Esophagus muscularis mucosa (tissue), 4 donors: Measurements from ENCODE around the gene OGFOD2. TPM values are rescaled to one million over a fixed set of nuclear protein-coding genes. Genes with fewer than 3 reads are reported as not detected.
A peak's percentile ranks its signal among the peaks of the same experiment; 100 is the strongest.

Experiments
- DNase-seq: peaks from one replicate; pipeline ENCODE4 v3.0.0-alpha.2; 2017; ENCODE audit errors: extremely low spot score
- H3K27ac ChIP-seq, 4 donors: fragments of 200-600 bp; sonication (generic); replicated peaks in 1 of 4; 1 replicate in 3 of 4; 2 replicates in 1 of 4; pipeline ENCODE4 v1.5.1; 2016 to 2019; ENCODE audit warnings: mild to moderate bottlenecking in 1 of 4
- H3K27me3 ChIP-seq, 4 donors: fragments of 200-600 bp; sonication (generic); one replicate each; pipeline versions ENCODE4 v1.5.1 to v1.6.0; 2016 to 2019
- H3K36me3 ChIP-seq, 4 donors: fragments of 200-600 bp; sonication (generic); one replicate each; pipeline ENCODE4 v1.5.1; 2016 to 2019
- H3K4me1 ChIP-seq, 4 donors: fragments of 200-600 bp; sonication (generic); one replicate each; pipeline ENCODE4 v1.5.1; 2016 to 2019
- H3K4me3 ChIP-seq, 4 donors: fragments of 200-600 bp; sonication (generic); 1 replicate in 2 of 4; 2 replicates in 2 of 4; pipeline ENCODE4 v1.5.1; 2016 to 2019; ENCODE audit warnings: mild to moderate bottlenecking in 4 of 4, moderate library complexity in 1 of 4
- H3K9me3 ChIP-seq, 4 donors: fragments of 200-600 bp; sonication (generic); 1 replicate in 3 of 4; 2 replicates in 1 of 4; pipeline ENCODE4 v1.5.1; 2016 to 2019
- CTCF ChIP-seq, 3 experiments: fragments of 200-600 bp in 2 of 3; fragments of 450-650 bp in 1 of 3; sonication (generic) in 2 of 3; IDR thresholded peaks; one replicate each; pipeline ENCODE4 v1.5.1; 2017 to 2019; ENCODE audit warnings: antibody characterized with exemption in 3 of 3, mild to moderate bottlenecking in 2 of 3, moderate library complexity in 1 of 3
- EP300 ChIP-seq: sonication (generic); formaldehyde crosslinking; IDR thresholded peaks from one replicate; pipeline ENCODE4 v1.6.1; 2017; ENCODE audit warnings: antibody characterized with exemption
- POLR2A ChIP-seq: fragments of 450-650 bp; IDR thresholded peaks from one replicate; pipeline ENCODE4 v1.6.1; 2017; ENCODE audit warnings: antibody characterized with exemption, moderate library complexity, mild to moderate bottlenecking, low read depth
- POLR2AphosphoS5 ChIP-seq, 2 donors: sonication (generic); formaldehyde crosslinking; IDR thresholded peaks; one replicate each; pipeline ENCODE4 v1.6.1; 2017; ENCODE audit warnings: antibody characterized with exemption in 2 of 2
- WGBS: methylation state at CpG from one replicate; pipeline ENCODE4 v1.1.5; 2018; 5-methylcytosine and 5-hydroxymethylcytosine counted together
- intact Hi-C: fragments of 100-400 bp; cut with DNase I; formaldehyde crosslinking; loops from one replicate; pipeline ENCODE4 v1.15.1; 2023
- total RNA-seq, 4 donors: library from RNA; depleted of rRNA; stranded (reverse); fragments of >200 nt; gene quantifications; one replicate each; pipeline versions ENCODE4 v1.1.0 to v1.2.1, GENCODE V29; 2016

OGFOD2 gene
- total RNA-seq, 4 donors from 2014 or later, result 5.6 to 15.3 (median 8.6) TPM

- DNase-seq, result no peak
- Histone ChIP-seq H3K9me3 (no peaks in the 10 kb centered on the region), H3K36me3 (peaks cover under 1 to 94% (median 76%) of the 10 kb centered on the region in 4 donors), H3K27ac (no peak overlapping the region), H3K27me3 (no peaks in the 10 kb centered on the region), H3K4me1 (peaks cover 11 to 27% (median 20%) of the 10 kb centered on the region in 4 donors), H3K4me3 (no peak overlapping the region)
- intact Hi-C loops, result no loop called here
- 77% methylated on average over 5 of the region's 13 CpGs for WGBS
- TF ChIP-seq CTCF (IDR thresholded peaks at IDR 0.05) (no peak), POLR2A (no peak), EP300 (no peak), POLR2AphosphoS5 (IDR thresholded peaks at IDR 0.05) (no peak)
Measured at GRCh38 chr12:122994781-122995502, 19.9 kb downstream of the OGFOD2 start.

GRCh38 chr12:122995503-122996187 lies 20.6 kb downstream of the OGFOD2 start:
- TF ChIP-seq POLR2AphosphoS5 (IDR thresholded peaks at IDR 0.05) (peak in 1 of 2 donors; percentile 28), EP300 (no peak)
- no peaks in the 10 kb centered on the region for H3K9me3 ChIP-seq
- intact Hi-C loops, result no loop called here
- DNase-seq, result no peak
- H3K27ac ChIP-seq, result no peak overlapping the region
- H3K4me3 ChIP-seq, result no peak overlapping the region
- peaks cover 11 to 27% (median 20%) of the 10 kb centered on the region in 4 donors for H3K4me1 ChIP-seq
- H3K27me3 ChIP-seq, result no peaks in the 10 kb centered on the region
- WGBS, result no CpG with 5 or more reads among the region's 20 CpGs
- peaks cover 8 to 94% (median 76%) of the 10 kb centered on the region in 4 donors for H3K36me3 ChIP-seq

GRCh38 chr12:122996188-122996601 lies 21.2 kb downstream of the OGFOD2 start:
- H3K27ac ChIP-seq, result no peak overlapping the region

GRCh38 chr12:122996621-122997342 lies 21.7 kb downstream of the OGFOD2 start:
- H3K36me3 ChIP-seq, result peaks cover 11 to 94% (median 71%) of the 10 kb centered on the region in 4 donors
- H3K4me1 ChIP-seq, result peaks cover 11 to 27% (median 20%) of the 10 kb centered on the region in 4 donors
- no peaks in the 10 kb centered on the region for H3K27me3 ChIP-seq
- no peak for TF ChIP-seq POLR2A
- TF ChIP-seq POLR2AphosphoS5 (IDR thresholded peaks at IDR 0.05), result no peak
- no peak for TF ChIP-seq EP300
- no peak for TF ChIP-seq CTCF (IDR thresholded peaks at IDR 0.05)
- WGBS, result 91% methylated on average over 12 of the region's 16 CpGs
- H3K4me3 ChIP-seq, result no peak overlapping the region
- intact Hi-C loops, result no loop called here
- H3K9me3 ChIP-seq, result no peaks in the 10 kb centered on the region
- no peak overlapping the region for H3K27ac ChIP-seq
- DNase-seq, result no peak

More at GRCh38 chr12:122996188-122996601, 21.2 kb downstream of the OGFOD2 start:
- intact Hi-C loops, result no loop called here
- TF ChIP-seq POLR2A, result no peak
- no peak for TF ChIP-seq POLR2AphosphoS5 (IDR thresholded peaks at IDR 0.05)
- no peak for TF ChIP-seq EP300
- no peak for TF ChIP-seq CTCF (IDR thresholded peaks at IDR 0.05)
- Histone ChIP-seq H3K27me3 (no peaks in the 10 kb centered on the region), H3K9me3 (no peaks in the 10 kb centered on the region), H3K4me3 (no peak overlapping the region), H3K36me3 (peaks cover 11 to 94% (median 76%) of the 10 kb centered on the region in 4 donors), H3K4me1 (peaks cover 11 to 27% (median 20%) of the 10 kb centered on the region in 4 donors)
- DNase-seq, result no peak
- WGBS, result 83% methylated on average over 6 of the region's 7 CpGs
